Loucy (cell line): ENCODE data around the gene TDG.

Experiments used
- H2AFZ ChIP-seq: fragments of 200-600 bp; sonication (generic); 2 replicates; pipeline ENCODE4 v1.6.0; 2016; ENCODE audit warnings: antibody characterized with exemption, mild to moderate bottlenecking, low read length, moderate library complexity
- H3F3A ChIP-seq: fragments of 200-600 bp; 2 replicates; pipeline ENCODE4 v1.6.0; 2016; ENCODE audit warnings: antibody characterized with exemption, low read depth, mild to moderate bottlenecking
- H3K27me3 ChIP-seq: fragments of 200-600 bp; sonication (generic); 2 replicates; pipeline ENCODE4 v1.6.1; 2014; ENCODE audit warnings: low read length, mild to moderate bottlenecking; ENCODE audit not compliant: insufficient read depth, poor library complexity, severe bottlenecking
- H3K36me3 ChIP-seq: fragments of 200-600 bp; sonication (generic); 2 replicates; pipeline ENCODE4 v1.6.1; 2016; ENCODE audit warnings: low read length; ENCODE audit not compliant: insufficient read depth
- H3K4me1 ChIP-seq: fragments of 200-600 bp; sonication (generic); 2 replicates; pipeline ENCODE4 v1.5.1; 2014; ENCODE audit warnings: low read length, mild to moderate bottlenecking; ENCODE audit not compliant: insufficient read depth, poor library complexity, severe bottlenecking
- H3K4me2 ChIP-seq: fragments of 200-600 bp; sonication (generic); 2 replicates; pipeline ENCODE4 v1.6.0; 2014; ENCODE audit warnings: antibody characterized with exemption, low read length, low read depth, mild to moderate bottlenecking; ENCODE audit not compliant: poor library complexity, severe bottlenecking
- H3K4me3 ChIP-seq: fragments of 200-600 bp; sonication (generic); 2 replicates; pipeline ENCODE4 v1.5.1; 2014; ENCODE audit warnings: low read length, mild to moderate bottlenecking, mixed read lengths; ENCODE audit not compliant: poor library complexity, severe bottlenecking
- H3K79me2 ChIP-seq: fragments of 200-600 bp; sonication (generic); 2 replicates; pipeline ENCODE4 v1.6.1; 2014; ENCODE audit warnings: low read length; ENCODE audit not compliant: insufficient read depth
- H3K9ac ChIP-seq: fragments of 200-600 bp; sonication (generic); 2 replicates; pipeline ENCODE4 v1.6.0; 2014; ENCODE audit warnings: mild to moderate bottlenecking, low read depth, low read length, moderate library complexity; ENCODE audit not compliant: poor library complexity, severe bottlenecking
- H3K9me2 ChIP-seq: fragments of 200-600 bp; sonication (generic); replicated peaks from 2 replicates; pipeline ENCODE4 v1.6.1; 2016; ENCODE audit warnings: low read depth, low read length, mixed read lengths
- H3K9me3 ChIP-seq: fragments of 200-600 bp; sonication (generic); 2 replicates; pipeline ENCODE4 v1.6.1; 2014; ENCODE audit warnings: mild to moderate bottlenecking, antibody characterized with exemption, low read length, low read depth; ENCODE audit not compliant: insufficient read depth
- H4K20me1 ChIP-seq: fragments of 200-600 bp; sonication (generic); 2 replicates; pipeline ENCODE4 v1.6.0; 2014; ENCODE audit warnings: antibody characterized with exemption, low read length, mild to moderate bottlenecking; ENCODE audit not compliant: insufficient read depth, poor library complexity, severe bottlenecking
- EZH2phosphoT487 ChIP-seq: fragments of 200-600 bp; IDR thresholded peaks from 2 replicates; pipeline ENCODE4 v1.6.1; 2018; ENCODE audit warnings: antibody characterized with exemption, mild to moderate bottlenecking, moderate library complexity, borderline replicate concordance
- TF ChIP-seq, protein P1 (sequence below): fragments of 200-600 bp; sonication (generic); conservative IDR thresholded peaks from 2 replicates; pipeline ENCODE4 v1.5.1; 2014; ENCODE audit warnings: mild to moderate bottlenecking, antibody characterized with exemption, low read length

TDG gene

DNA sequence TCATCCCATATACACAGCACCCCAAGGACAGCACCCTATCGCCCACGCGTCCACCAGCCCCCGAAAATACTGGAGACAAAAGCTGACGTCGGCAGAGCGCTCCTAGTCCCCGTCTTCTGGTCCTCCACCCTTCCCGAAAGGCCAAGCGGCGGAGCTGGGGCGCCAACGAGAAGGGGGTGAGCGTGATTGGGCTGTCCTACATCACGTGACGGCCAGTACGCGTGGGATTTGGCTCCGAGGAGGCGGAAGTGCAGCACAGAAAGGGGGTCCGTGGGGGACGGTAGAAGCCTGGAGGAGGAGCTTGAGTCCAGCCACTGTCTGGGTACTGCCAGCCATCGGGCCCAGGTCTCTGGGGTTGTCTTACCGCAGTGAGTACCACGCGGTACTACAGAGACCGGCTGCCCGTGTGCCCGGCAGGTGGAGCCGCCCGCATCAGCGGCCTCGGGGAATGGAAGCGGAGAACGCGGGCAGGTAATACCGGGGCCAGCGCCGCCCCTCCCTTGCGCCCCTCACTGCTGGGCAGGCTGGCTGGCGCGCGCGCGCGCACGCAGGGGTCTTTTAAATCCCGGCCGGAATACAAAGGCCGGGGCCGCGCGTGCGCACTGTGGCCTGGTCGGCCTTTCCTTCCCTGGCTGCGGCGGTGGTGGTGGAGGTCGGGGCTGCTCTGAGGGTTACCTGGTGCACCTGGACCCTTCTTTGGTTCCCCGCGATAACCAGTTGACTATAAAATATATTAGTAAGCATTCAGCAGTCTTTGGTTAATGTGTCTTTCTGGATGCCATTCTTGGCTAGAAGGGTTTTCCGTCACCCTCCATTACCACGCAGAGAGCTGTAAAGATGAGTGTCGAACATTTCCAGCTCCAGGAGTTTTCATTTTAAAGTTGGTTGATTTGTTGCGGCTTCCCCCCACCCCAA, at the start of gene TDG:
TSS of gene TDG (plus strand) at position 283 of the 915 bp plus-strand sequence. CDS start at position 449, 166 bp downstream.
- H3K79me2 ChIP-seq: peaks cover 73% of the 10 kb centered on the region
- peak within 1 kb of the TSS; percentile 83 for H2AFZ ChIP-seq
- H3K4me3 ChIP-seq: peak within 1 kb of the TSS; percentile 84
- no peaks in the 10 kb centered on the region for H3K36me3 ChIP-seq
- H3K4me2 ChIP-seq: peak within 1 kb of the TSS; percentile 89
- peaks cover 37% of the 10 kb centered on the region for H4K20me1 ChIP-seq
- H3F3A ChIP-seq: no peaks in the 10 kb centered on the region
- peak within 1 kb of the TSS; percentile 90 for H3K9ac ChIP-seq
- no peak for TF ChIP-seq EZH2phosphoT487
- TF ChIP-seq, protein P1, sequence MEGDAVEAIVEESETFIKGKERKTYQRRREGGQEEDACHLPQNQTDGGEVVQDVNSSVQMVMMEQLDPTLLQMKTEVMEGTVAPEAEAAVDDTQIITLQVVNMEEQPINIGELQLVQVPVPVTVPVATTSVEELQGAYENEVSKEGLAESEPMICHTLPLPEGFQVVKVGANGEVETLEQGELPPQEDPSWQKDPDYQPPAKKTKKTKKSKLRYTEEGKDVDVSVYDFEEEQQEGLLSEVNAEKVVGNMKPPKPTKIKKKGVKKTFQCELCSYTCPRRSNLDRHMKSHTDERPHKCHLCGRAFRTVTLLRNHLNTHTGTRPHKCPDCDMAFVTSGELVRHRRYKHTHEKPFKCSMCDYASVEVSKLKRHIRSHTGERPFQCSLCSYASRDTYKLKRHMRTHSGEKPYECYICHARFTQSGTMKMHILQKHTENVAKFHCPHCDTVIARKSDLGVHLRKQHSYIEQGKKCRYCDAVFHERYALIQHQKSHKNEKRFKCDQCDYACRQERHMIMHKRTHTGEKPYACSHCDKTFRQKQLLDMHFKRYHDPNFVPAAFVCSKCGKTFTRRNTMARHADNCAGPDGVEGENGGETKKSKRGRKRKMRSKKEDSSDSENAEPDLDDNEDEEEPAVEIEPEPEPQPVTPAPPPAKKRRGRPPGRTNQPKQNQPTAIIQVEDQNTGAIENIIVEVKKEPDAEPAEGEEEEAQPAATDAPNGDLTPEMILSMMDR: no peak
- H3K4me1 ChIP-seq: peaks cover 39% of the 10 kb centered on the region
- no peaks in the 10 kb centered on the region for H3K9me2 ChIP-seq
- H3K27me3 ChIP-seq: peaks cover 4% of the 10 kb centered on the region
- no peaks in the 10 kb centered on the region for H3K9me3 ChIP-seq

DNA sequence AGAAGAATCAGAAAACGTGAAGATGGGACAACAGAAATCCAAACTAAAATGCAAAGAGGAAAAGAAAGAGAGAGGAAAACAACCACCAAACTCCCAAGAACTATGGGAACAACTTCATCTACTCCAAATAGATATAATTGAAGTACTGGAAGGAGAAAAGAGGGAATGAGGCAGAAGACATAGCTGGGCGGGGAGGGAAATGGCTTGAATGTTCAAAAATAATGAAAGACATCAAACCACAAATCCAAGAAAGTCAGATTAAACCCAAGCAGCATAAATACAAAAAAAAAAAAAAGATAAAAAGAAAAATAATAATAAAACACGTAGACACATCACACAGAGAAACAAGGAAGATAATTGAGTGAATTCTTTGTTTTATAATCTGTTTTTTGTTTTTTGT, 47.8 kb upstream of the TDG start:
- Histone ChIP-seq H3K4me3 (no peak overlapping the region), H4K20me1 (no peaks in the 10 kb centered on the region), H3K36me3 (no peaks in the 10 kb centered on the region), H3K9me3 (no peaks in the 10 kb centered on the region; the same call in 1 of the 2 replicates), H3F3A (no peaks in the 10 kb centered on the region), H3K4me2 (no peak overlapping the region), H3K27me3 (no peaks in the 10 kb centered on the region), H3K9me2 (no peaks in the 10 kb centered on the region), H3K4me1 (no peaks in the 10 kb centered on the region), H2AFZ (no peak overlapping the region), H3K9ac (no peak overlapping the region), H3K79me2 (no peaks in the 10 kb centered on the region)
- no peak for TF ChIP-seq EZH2phosphoT487
- TF ChIP-seq, protein P1: no peak

DNA sequence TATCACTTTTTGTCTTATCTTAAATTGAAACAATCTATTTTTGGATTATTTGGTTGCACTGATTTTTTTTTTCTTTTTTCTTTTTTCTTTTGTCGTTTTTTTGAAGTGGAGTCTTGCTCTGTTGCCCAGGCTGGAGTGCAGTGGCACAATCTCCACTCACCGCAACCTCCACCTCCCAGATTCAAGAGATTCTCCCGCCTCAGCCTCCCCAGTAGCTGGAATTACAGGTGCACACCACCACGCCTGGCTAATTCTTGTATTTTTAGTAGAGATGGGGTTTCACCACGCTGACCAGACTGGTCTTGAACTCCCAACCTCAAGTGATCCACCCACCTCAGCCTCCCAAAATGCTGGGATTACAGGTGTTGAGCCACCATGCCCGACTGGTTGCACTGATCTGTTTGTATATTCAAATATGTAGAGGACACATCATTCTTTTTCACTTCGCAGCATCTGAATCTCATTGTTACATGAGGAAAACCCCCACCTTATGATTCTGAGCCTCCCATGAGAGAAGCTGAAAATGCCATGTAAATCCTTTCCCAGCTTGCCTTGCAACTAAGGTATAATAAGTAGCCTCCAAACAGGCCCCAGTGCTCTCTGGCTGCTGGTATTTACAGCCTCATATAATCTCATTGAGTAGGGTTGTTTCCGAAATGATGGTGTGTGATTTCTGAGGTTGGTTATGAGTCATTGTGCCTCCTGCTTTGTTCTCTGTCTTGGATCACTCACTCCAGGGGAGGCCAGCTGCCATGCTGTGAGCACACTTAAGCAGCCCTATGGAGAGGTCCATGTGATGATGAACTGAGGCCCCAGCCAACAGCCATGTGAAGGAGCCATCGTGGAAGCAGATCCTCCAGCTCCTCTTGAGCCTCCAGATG, 40.7 kb upstream of the TDG start:
- H3K4me2 ChIP-seq: no peak overlapping the region
- H3K4me3 ChIP-seq: no peak overlapping the region
- no peaks in the 10 kb centered on the region for H3K36me3 ChIP-seq
- no peaks in the 10 kb centered on the region for H3K9me2 ChIP-seq
- no peaks in the 10 kb centered on the region for H4K20me1 ChIP-seq
- no peak for TF ChIP-seq EZH2phosphoT487
- TF ChIP-seq, protein P1: no peak
- H3K9ac ChIP-seq: no peak overlapping the region
- H3K27me3 ChIP-seq: no peaks in the 10 kb centered on the region
- no peak overlapping the region for H2AFZ ChIP-seq
- H3K9me3 ChIP-seq: no peaks in the 10 kb centered on the region
- peaks cover 6% of the 10 kb centered on the region for H3K4me1 ChIP-seq
- no peaks in the 10 kb centered on the region for H3K79me2 ChIP-seq
- 0 out of 2 replicates have a peak, but pooled peaks cover 3% of the 10 kb centered on the region for H3F3A ChIP-seq
